CD4-positive, alpha-beta T cell treated with Interleukin-10 for 1 hour (primary cell): ENCODE measurements around the gene SACM1L.
"Not testable (repeated sequence)": the region's sequence is repeated elsewhere in the genome, so short reads cannot be mapped to it uniquely, and the experiment has no call there.

Source experiments
- DNase-seq: peaks from one replicate; pipeline ENCODE4 v3.0.0-alpha.2; 2020

Gene SACM1L

DNA sequence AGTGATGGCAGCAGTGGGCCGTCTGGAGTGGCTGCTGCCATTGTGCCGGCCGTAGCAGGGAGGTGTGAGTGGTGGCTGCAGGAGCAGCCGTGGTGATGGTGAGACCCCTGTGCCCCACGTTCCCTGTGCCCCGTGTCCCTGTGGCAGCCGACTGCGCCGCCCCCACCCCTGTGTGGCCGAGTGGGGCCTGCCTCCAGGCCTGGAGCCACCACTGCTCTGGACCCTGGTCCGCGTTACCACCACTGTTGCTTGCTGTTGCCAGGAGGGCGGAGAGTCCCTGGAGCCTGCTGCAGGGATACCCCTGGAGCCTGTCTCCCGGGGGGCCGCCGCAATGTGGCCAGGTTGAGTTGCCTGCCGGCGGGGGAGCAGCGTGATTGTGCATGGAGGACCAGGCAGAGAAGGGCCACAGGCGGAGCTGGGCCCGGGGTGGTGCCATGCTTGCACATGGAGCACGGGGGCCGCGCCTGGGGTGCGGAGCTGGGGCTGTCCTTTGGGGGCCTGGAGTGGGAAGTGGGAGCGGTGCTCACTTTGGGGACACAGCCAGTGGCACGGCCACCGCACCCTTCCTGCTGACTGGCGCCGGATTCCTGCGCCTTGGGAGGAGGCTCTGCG is 57.1 kb downstream of the SACM1L start:
- no peak for DNase-seq

DNA sequence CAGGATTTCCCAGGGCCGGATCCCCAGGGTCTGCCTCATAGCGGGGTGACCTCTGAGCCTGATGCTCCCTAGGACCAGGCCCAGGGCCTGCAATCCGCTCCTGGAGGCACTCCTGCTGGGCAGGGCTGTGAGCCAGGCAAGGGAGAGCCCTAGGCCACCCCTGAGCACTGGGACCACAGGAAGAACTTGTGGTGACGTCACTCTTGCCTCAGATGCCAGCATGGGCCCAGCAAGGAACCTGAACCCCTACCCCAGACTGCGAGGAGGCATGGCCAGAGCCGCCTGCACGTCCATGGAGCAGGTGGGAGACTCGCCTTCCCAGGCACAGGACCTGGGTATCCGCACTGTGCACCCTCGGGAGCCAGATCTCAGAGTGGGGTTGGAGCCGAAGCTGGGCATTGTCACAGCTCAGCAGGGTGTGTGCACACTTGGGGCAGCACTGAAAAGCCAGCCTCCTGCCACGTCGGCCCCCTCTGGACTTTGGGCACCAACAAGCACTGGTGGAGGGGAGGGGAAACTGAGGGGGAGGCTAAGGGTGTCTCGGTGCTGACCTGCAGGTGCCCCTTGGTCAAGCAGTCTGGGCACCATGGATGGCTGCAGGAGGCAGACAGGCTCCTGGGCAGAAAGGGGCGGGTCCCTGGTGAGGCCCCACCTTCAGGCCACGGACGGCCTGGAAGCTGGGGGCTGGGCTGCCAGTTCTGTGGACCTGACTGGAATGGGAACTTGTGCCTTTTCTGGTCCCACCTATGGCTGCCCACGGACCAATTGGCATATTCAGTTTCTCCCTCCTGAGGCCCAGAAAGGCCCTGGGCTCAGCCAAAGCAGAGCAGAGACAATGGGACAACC is 57.8 kb downstream of the SACM1L start:
- no peak for DNase-seq

DNA sequence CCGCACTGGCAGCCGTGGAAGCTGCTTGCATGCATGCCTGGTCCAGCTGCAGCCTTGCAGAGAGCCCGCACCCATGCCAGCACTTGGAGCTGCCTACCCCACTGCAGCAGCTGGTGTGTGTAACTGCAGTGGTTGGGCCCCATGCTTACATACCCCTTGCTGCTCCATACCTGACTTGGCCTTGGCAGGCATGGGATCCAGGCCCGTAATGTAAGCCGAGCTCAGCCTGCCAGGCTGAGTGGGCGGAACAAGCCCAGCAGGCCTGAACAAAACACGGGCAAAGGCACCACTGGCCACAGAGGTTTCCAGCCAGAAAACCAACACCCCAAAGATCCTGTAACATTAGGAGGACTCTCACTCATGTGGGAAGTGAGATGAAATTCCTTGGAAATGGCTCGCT is 58.9 kb downstream of the SACM1L start:
- no peak for DNase-seq

DNA sequence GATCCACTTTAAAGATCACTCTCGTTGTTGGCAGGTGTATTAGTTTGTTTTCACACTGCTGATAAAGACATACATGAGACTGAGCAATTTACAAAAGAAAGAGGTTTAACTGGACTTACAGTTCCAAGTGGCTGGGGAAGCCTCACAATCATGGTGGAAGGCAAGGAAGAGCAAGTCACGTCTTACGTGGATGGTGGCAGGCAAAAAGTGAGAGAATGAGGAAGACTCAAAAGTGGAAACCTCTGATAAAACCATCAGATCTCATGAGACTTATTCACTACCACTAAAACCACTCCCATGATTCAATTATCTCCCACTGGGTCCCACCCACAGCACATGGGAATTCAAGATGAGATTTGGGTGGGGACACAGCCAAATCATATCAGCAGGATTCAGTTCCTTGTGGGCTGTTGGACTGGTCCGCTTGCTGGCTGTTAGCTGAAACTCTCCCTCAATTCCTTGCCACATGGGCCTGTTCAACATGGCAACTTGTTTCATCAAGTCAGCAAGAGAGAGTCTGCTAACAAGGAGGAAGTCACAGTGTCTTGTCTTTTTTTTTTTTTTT is 59.9 kb downstream of the SACM1L start:
- DNase-seq: not testable (repeated sequence)

- no peak for DNase-seq
These were observed 60.7 kb downstream of the SACM1L start for GRCh38 chr3:45749880-45750279.

DNA sequence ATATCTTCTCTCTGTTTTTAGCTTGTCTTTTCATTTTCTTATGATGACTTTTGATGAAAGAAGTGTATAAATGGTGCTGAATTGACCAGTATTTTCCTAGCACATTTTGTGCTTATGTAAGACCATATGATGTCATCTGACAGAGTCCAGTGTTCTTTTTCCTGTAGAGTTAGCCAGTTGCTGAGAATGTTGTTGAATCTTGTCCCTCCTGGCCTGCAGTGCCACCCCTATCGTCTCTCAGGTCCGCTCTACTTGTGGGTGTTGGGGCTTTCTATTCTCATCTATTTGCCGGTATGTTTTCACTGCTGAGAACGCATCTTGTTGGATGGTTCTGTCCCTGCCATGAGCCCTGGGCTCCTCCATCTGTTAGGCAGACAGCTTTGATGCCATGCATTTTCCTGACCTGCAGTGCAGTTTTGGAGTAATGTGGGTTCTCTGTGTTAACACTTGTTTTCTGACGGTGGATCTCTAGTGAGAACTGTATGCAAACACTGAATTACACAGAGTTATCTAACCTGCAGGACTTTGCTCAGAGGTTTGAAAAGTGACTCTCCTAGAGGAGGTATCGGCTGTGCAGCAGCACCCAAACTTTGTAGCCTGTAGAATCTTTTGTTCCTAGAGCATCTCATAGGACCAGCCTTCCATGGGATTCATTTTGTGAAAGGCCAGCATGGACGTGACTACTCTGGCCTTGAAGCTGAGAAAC is 62.5 kb downstream of the SACM1L start:
- DNase-seq: no peak

DNA sequence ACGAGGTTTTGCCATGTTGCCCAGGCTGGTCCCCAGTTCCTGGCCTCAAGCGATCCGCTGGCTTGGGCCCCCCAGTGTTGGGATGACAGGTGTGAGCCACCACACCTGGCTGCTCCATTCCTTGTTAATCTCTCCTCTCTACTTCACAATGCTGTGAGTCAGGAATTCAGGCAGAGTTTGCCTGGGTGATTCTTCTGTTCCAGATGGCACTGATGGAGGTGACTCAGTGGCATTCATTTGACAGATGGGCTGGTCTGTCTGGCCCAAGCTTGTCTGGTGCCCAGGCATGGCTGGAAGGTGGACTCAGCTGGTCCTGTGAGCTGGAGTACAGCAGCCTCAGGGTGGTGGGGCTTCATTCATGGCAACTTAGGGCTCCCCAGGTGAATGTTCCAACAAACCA is 63.9 kb downstream of the SACM1L start:
- DNase-seq: no peak

DNA sequence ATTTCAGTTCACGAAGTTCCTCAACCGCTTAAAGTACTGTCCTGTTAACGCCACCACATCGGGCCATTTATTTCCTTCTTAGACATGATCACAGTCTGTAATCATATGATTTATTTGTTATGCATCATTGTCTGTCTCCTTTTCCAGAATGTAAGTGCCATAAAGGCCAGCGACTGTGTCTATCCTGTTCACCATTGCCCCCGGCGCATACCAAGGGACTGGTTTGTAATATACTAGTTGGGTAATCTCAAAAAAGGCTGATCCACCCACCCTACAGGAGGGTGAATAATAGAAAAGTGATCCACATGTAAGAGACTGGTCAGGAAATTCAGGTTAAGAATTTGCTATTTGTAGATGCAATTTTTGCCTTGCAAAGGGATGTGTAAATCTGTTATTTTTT is 65.3 kb downstream of the SACM1L start:
- no peak for DNase-seq

DNA sequence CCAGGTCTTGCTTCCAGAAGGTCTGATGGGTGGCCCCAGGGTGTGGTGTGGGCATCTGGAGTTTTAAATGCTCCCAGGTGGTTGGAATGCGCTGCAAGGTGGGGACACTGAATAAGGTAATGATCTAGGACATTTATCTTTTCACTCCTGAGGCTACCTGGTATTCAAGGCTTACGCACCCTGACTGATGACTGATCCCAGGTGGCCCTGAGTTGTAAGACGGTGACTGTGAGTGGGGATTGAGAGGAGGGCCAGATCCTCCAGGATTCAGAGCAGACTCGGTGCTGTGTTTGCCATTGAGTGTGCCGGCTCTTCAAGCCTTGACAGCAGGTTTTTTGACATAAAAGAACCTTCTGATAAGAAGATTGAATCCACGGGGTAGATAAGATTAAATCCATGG is 66.9 kb downstream of the SACM1L start:
- DNase-seq: no peak

GRCh38 chr3:45757141-45757540 is 67.9 kb downstream of the SACM1L start:
- DNase-seq: not testable (repeated sequence)

- DNase-seq: no peak
These were observed 69.7 kb downstream of the SACM1L start for GRCh38 chr3:45758871-45759270.

DNA sequence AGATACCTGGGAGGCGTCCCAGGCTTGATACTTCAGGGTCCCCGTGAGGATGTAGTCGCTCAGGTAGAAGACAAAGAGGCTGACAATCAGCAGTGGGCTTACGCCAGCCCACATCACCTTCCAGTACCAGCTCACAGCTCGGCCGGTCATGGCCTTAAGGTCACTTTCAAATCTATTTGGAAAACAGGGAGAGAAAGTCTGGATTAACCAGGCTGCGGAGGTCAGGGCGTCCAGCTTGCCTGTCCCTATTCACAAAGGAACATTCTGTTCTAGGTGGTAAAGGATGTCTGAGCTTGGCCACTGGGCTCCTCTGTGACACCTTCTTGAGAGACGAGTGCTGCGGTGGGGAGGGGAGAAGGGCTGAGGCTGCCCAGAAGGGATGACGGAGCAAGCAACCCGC is 70.7 kb downstream of the SACM1L start:
- DNase-seq: no peak

DNA sequence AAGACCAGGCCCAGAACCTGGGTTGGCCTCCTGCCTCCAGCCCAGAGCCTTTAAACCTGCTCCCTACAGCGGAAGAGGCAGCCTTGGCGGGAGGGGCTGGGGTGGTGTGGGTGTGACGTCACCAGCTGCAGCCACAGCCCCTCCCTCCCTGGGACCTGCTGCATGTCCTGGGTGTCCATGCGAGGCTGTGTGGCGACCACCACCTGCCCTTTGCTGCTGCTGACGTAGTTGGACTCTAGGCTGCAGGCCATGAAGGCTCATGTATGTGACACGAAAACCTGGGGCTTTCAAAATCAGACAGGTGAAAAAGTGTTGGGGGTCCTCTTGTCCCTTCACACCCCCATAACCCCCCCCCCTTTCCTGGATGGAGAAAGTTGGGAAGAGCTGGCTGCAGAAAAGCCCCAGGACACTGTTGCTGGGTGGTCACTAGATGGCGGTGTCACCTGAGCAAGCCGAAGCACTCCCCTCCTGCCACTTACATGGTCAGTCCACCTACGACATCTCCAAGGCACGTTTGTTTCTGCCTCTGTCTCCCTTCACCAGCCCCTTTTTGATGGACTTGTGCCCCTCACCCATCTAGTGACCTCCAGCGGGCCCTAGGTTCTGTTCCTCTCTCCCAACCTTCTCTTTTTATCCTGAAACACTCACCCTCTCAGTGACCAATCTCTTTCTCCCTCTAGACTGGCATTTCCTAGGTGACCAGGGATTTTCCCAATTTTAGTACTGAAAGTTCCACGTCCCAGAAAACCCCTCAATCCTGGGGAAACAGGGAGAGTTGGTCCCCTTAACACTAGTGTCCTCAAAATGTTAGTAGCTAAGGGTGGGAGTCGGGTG is 71.9 kb downstream of the SACM1L start:
- peak; percentile 55 for DNase-seq

- DNase-seq: no peak
These were observed 72.6 kb downstream of the SACM1L start for GRCh38 chr3:45761831-45762230.

DNA sequence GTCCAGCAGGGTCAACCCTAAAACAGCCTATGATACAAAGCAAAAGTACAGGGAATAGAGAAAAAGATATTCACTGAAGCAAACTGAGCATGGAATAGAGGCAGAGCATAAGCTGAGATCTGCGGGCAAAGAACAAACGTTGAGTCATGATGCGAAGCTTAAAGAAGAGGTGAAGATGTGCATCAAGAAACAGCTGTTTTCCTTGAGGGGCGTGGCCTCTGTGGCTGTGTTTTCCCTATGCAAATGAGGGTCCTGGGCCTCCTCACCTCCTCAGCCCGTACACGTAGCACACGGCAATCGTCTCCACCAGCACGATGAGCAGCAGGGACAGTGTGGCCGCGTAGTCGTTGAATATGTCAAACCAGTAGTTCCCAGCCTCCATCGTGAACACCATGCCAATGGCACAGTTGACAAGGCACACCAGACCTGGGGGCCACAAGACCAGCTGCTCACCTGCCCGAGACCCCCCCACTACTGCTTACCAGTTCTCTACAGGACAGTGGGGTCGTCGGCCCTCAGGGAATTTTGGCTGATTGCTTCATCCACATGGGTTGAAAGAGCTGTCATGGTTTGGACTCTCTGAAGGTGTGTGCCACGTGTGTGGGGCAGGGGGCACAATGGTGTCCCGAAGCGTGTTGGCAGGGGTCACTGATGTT is 73.6 kb downstream of the SACM1L start:
- no peak for DNase-seq

DNA sequence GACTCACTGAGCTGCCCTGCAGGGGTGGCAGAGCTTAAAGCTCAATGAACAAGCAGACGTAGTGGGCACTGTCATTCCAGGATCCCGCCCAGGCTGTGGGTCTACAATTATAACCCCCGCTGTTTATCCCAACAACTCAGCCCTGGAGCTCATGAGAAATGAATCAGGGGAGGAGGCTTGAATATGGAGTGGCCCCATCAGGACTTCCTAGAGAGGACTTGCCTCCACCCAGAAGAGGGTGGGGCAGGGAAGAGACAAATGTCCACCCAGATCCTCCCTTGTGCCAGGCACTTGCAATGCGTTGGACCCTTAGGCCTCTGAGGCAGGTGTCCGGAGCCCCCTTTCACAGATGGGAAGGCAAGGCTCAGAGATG is 74.1 kb downstream of the SACM1L start:
- DNase-seq: no peak

DNA sequence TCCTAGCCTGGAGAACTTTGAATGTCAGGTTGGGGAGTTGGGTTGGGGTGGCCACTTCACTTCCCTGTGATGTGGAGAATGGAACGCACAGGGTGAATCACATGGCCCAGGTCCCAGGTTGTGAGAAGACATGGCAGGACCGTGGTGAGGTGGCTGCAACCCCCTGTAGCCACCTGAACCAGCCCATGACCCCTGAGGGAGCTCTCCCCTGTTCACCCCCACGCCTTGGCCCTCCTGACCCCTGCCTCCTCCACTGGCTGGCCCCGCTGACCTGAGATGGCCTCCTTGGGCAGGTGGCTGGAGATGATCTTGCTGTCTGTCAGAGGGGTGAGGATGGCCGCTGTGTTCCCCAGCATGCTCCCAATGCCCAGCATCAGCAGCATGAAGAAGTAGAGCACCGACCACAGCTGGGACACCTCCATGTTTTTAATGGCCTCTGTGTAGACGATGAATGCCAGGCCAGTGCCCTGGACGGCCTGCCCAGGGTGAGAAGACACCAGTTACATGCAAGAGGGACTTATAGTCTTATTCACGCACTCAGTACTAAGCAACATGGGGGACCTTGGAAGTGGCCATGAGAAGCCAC is 76.2 kb downstream of the SACM1L start:
- DNase-seq: no peak

- no peak for DNase-seq
These were observed 76.8 kb downstream of the SACM1L start for GRCh38 chr3:45765958-45766357.

DNA sequence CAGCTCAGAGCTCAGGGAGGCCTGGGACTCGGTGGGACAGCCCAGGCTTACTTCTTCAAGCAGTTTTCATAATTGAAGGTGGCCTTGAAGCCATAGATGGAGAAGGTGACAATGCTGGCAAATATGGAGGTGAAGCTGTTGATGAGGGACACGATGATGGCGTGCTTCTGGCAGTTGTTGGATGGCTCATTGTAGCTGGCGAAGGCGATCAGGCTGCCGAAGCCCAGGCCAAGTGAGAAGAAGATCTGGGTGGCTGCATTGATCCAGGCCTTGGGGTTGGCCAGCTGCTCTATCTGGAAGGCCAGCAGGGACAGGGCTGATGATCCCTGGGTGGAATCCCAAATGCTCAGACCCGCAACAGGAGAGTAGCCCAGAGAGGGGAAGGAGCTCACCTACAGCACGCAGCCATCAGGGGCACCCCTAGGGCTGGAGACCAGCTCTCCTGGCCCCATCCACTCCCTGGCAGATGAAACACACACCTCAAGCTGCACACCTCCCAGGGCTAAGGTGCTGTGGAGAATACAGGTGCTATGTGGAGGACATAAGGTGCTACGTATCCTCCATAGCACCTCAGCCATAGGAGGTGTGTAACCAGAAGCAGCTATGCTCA is 82.1 kb downstream of the SACM1L start:
- DNase-seq: no peak

DNA sequence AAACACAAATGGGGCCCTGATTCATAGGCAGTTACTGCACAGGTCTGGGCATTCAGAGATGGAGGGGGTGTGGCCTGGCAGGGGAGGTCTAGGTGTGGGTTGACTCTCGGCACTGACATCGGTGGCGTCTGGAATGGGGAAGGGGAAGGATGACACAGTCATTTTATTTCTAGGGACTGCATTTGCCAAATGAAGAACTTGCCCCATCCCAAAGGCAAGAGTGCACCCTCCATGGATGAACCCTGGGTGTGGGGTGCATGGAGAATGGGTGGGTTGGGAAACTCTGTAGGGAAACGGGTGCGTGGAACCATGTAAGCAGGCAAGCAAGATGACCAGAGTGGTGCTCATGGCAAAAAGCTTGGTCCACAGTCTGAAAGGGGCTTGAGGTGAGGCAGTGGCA is 82.6 kb downstream of the SACM1L start:
- no peak for DNase-seq

- no peak for DNase-seq
These were observed 83.3 kb downstream of the SACM1L start for GRCh38 chr3:45772341-45773035.
